Activated CD4-positive, alpha-beta T cell treated with anti-CD3 and anti-CD28 coated beads, Interleukin-2, Interleukin-6, amounts not matched to agents 100 ng/mL and 50 ng/mL, durations not matched to agents 16 hours and 8 hours (primary cell): Measurements from ENCODE around the gene PFDN2.
A peak's percentile ranks its signal among the peaks of the same experiment; 100 is the strongest.

Experiments
- DNase-seq: peaks from one replicate; pipeline ENCODE4 v3.0.0-alpha.2; 2020

PFDN2 gene

GRCh38 chr1:161117759-161118581 is at the start of gene PFDN2, which contains the start of gene NIT1:
TSS of gene PFDN2 (minus strand) at chr1:161118037. CDS start at chr1:161118026, 11 bp downstream.
TSS of gene NIT1 (plus strand) at chr1:161118105. CDS start at chr1:161118177, 72 bp downstream.
- peak; percentile 91 for DNase-seq

GRCh38 chr1:161166669-161167548 is 49.1 kb upstream of the PFDN2 start:
- peak; percentile 21 for DNase-seq

GRCh38 chr1:161165742-161166668 is 48.2 kb upstream of the PFDN2 start, which contains the start of gene PPOX:
TSS of gene PPOX (plus strand) at chr1:161166426. CDS start at chr1:161166848, 422 bp downstream.
- peak; percentile 97 for DNase-seq

GRCh38 chr1:161164901-161165610 is 47.2 kb upstream of the PFDN2 start:
- DNase-seq: no peak

- no peak for DNase-seq
Measured at GRCh38 chr1:161163793-161164192, 46.0 kb upstream of the PFDN2 start.

GRCh38 chr1:161162806-161163205 is 45.0 kb upstream of the PFDN2 start:
- DNase-seq: no peak

GRCh38 chr1:161162052-161162451 is 44.2 kb upstream of the PFDN2 start:
- DNase-seq: no peak

GRCh38 chr1:161161652-161162051 is 43.8 kb upstream of the PFDN2 start:
- no peak for DNase-seq

GRCh38 chr1:161160671-161161145 is 42.9 kb upstream of the PFDN2 start:
- DNase-seq: no peak

- DNase-seq: no peak
Measured at GRCh38 chr1:161159913-161160243, 42.0 kb upstream of the PFDN2 start.

GRCh38 chr1:161159087-161159912 is 41.5 kb upstream of the PFDN2 start, which contains the start of gene USP21:
TSS of gene USP21 (plus strand) at chr1:161159500. CDS start at chr1:161160641, 1,141 bp downstream.
- DNase-seq: peak; percentile 95

- DNase-seq: no peak
Measured at GRCh38 chr1:161158316-161159010, 40.6 kb upstream of the PFDN2 start.

- DNase-seq: no peak
Measured at GRCh38 chr1:161157867-161158266, 40.0 kb upstream of the PFDN2 start.

- peak; percentile 90 for DNase-seq
Measured at GRCh38 chr1:161153682-161154337, 36.0 kb upstream of the PFDN2 start, which contains the start of gene UFC1. TSS of gene UFC1 (plus strand) at chr1:161153978. CDS start at chr1:161153998, 20 bp downstream.

GRCh38 chr1:161153176-161153575 is 35.3 kb upstream of the PFDN2 start:
- no peak for DNase-seq

- DNase-seq: no peak
Measured at GRCh38 chr1:161145832-161146231, 28.0 kb upstream of the PFDN2 start.

- no peak for DNase-seq
Measured at GRCh38 chr1:161140755-161141400, 23.0 kb upstream of the PFDN2 start.

GRCh38 chr1:161139766-161140165 is 21.9 kb upstream of the PFDN2 start:
- DNase-seq: peak; percentile 49

- DNase-seq: no peak
Measured at GRCh38 chr1:161138431-161138830, 20.6 kb upstream of the PFDN2 start.
